Trophoblast cell (in vitro differentiated cells and primary cell): ENCODE results near the gene IGF2R.
A peak's percentile ranks its signal among the peaks of the same experiment; 100 is the strongest.

Experiments used
- DNase-seq, 2 donors: peaks; one replicate each; pipeline ENCODE4 v3.0.0-alpha.2; 2016
- H2AFZ ChIP-seq: 2 replicates; pipeline ENCODE4 v1.6.1; 2013; ENCODE audit warnings: low read length, moderate library complexity, mild to moderate bottlenecking; ENCODE audit not compliant: insufficient read depth, poor library complexity
- H2AK5ac ChIP-seq: 2 replicates; pipeline ENCODE4 v1.6.1; 2013; ENCODE audit warnings: mild to moderate bottlenecking, low read length
- H2BK120ac ChIP-seq: 2 replicates; pipeline ENCODE4 v1.6.1; 2013; ENCODE audit warnings: low read length, mild to moderate bottlenecking, moderate library complexity; ENCODE audit not compliant: insufficient read depth, poor library complexity
- H2BK12ac ChIP-seq: 2 replicates; pipeline ENCODE4 v1.6.1; 2013; ENCODE audit warnings: mild to moderate bottlenecking, low read length, moderate library complexity
- H2BK5ac ChIP-seq: 2 replicates; pipeline ENCODE4 v1.6.1; 2013; ENCODE audit warnings: low read length, low read depth, moderate library complexity, mild to moderate bottlenecking; ENCODE audit not compliant: poor library complexity
- H3K14ac ChIP-seq: 2 replicates; pipeline ENCODE4 v1.6.1; 2013; ENCODE audit warnings: mild to moderate bottlenecking, low read length
- H3K18ac ChIP-seq: 2 replicates; pipeline ENCODE4 v1.6.1; 2013; ENCODE audit warnings: mild to moderate bottlenecking, low read length
- H3K23ac ChIP-seq: 2 replicates; pipeline ENCODE4 v1.6.1; 2013; ENCODE audit warnings: low read length
- H3K27ac ChIP-seq: 2 replicates; pipeline ENCODE4 v1.5.1; 2013; ENCODE audit warnings: low read depth, mild to moderate bottlenecking, inconsistent platforms, low read length, moderate library complexity
- H3K27me3 ChIP-seq: 2 replicates; pipeline ENCODE4 v1.6.1; 2013; ENCODE audit warnings: inconsistent platforms, mild to moderate bottlenecking, low read length, moderate library complexity; ENCODE audit not compliant: insufficient read depth
- H3K36me3 ChIP-seq, 2 experiments: 1 replicate in 1 of 2; 2 replicates in 1 of 2; pipeline ENCODE4 v1.6.1; 2013; ENCODE audit warnings: low read length in 2 of 2, mild to moderate bottlenecking in 2 of 2, moderate library complexity in 1 of 2; ENCODE audit not compliant: insufficient read depth in 2 of 2, control insufficient read depth in 1 of 2
- H3K4ac ChIP-seq: 2 replicates; pipeline ENCODE4 v1.6.1; 2013; ENCODE audit warnings: low read depth, mild to moderate bottlenecking, low read length, moderate library complexity
- H3K4me1 ChIP-seq, 2 experiments: 1 replicate in 1 of 2; 2 replicates in 1 of 2; pipeline ENCODE4 v1.6.1; 2013; ENCODE audit warnings: low read length in 2 of 2, mild to moderate bottlenecking in 2 of 2, moderate library complexity in 1 of 2; ENCODE audit not compliant: insufficient read depth in 2 of 2, control insufficient read depth in 1 of 2
- H3K4me2 ChIP-seq: 2 replicates; pipeline ENCODE4 v1.6.1; 2013; ENCODE audit warnings: inconsistent platforms, mild to moderate bottlenecking, low read length, moderate library complexity
- H3K4me3 ChIP-seq: 2 replicates; pipeline ENCODE4 v1.5.1; 2013; ENCODE audit warnings: mild to moderate bottlenecking, low read depth, low read length, inconsistent platforms
- H3K79me1 ChIP-seq: one replicate; pipeline ENCODE4 v1.6.1; 2013; ENCODE audit warnings: low read length
- H3K79me2 ChIP-seq: 2 replicates; pipeline ENCODE4 v1.6.1; 2013; ENCODE audit warnings: low read length, mild to moderate bottlenecking; ENCODE audit not compliant: control insufficient read depth, insufficient read depth, poor library complexity
- H3K9ac ChIP-seq: 2 replicates; pipeline ENCODE4 v1.6.1; 2013; ENCODE audit warnings: mild to moderate bottlenecking, low read length
- H3K9me3 ChIP-seq: 2 replicates; pipeline ENCODE4 v1.6.1; 2013; ENCODE audit warnings: low read depth, mild to moderate bottlenecking, control low read depth, inconsistent platforms, low read length; ENCODE audit not compliant: insufficient read depth
- H4K12ac ChIP-seq: 2 replicates; pipeline ENCODE4 v1.6.1; 2013; ENCODE audit warnings: low read depth, mild to moderate bottlenecking, low read length, moderate library complexity
- H4K8ac ChIP-seq: 2 replicates; pipeline ENCODE4 v1.6.1; 2013; ENCODE audit warnings: low read depth, mild to moderate bottlenecking, low read length, moderate library complexity
- H4K91ac ChIP-seq: one replicate; pipeline ENCODE4 v1.6.1; 2013; ENCODE audit warnings: low read depth, mild to moderate bottlenecking, low read length, moderate library complexity
- WGBS: extraction: QIAGEN DNeasy Blood & Tissue Kit; methylation state at CpG from one replicate; pipeline ENCODE4 v1.1.7; 2013; ENCODE audit warnings: missing lambda C conversion rate; ENCODE audit not compliant: insufficient read length, insufficient coverage; ENCODE audit errors: extremely low coverage; 5-methylcytosine and 5-hydroxymethylcytosine counted together

Gene IGF2R

GRCh38 chr6:160005861-160006540 lies 37.1 kb downstream of the IGF2R start:
- Histone ChIP-seq H4K12ac (no peak overlapping the region), H3K27me3 (no peaks in the 10 kb centered on the region), H2AK5ac (no peak overlapping the region), H4K8ac (no peak overlapping the region), H3K27ac (no peak overlapping the region), H3K36me3 (peaks cover 10 to 14% of the 10 kb centered on the region in 2 experiments), H3K4ac (peak overlapping the region; percentile 73), H3K4me3 (no peak overlapping the region), H3K4me2 (no peak overlapping the region), H2BK12ac (no peak overlapping the region), H3K79me2 (peaks cover 6% of the 10 kb centered on the region), H2AFZ (no peak overlapping the region), H3K9me3 (peaks cover 7% of the 10 kb centered on the region), H3K23ac (no peak overlapping the region), H3K79me1 (no peaks in the 10 kb centered on the region), H4K91ac (no peak overlapping the region), H2BK120ac (no peak overlapping the region), H3K9ac (no peak overlapping the region), H3K14ac (no peak overlapping the region), H3K4me1 (peaks cover 0 to 2% of the 10 kb centered on the region in 2 experiments), H2BK5ac (no peak overlapping the region), H3K18ac (no peak overlapping the region)
- DNase-seq = peak in 1 of 2 donors; percentile 18
- WGBS = no CpG with 5 or more reads among the region's 57 CpGs

- no peak overlapping the region for H2AFZ ChIP-seq
- H3K18ac ChIP-seq = no peak overlapping the region
- peaks cover 7% of the 10 kb centered on the region for H3K9me3 ChIP-seq
These were observed 38.3 kb downstream of the IGF2R start for GRCh38 chr6:160007145-160007544.

GRCh38 chr6:160007611-160008010 lies 38.7 kb downstream of the IGF2R start:
- Histone ChIP-seq H2BK120ac (no peak overlapping the region), H3K23ac (no peak overlapping the region), H2AFZ (no peak overlapping the region), H2AK5ac (no peak overlapping the region), H3K79me1 (no peaks in the 10 kb centered on the region), H3K36me3 (peaks cover 16 to 22% of the 10 kb centered on the region in 2 experiments), H2BK5ac (no peak overlapping the region), H3K4me1 (peaks cover 0 to 2% of the 10 kb centered on the region in 2 experiments), H3K9me3 (peaks cover 7% of the 10 kb centered on the region), H3K4me3 (no peak overlapping the region), H3K27me3 (no peaks in the 10 kb centered on the region), H4K12ac (no peak overlapping the region), H2BK12ac (no peak overlapping the region), H4K91ac (no peak overlapping the region), H3K18ac (no peak overlapping the region), H3K27ac (no peak overlapping the region), H4K8ac (no peak overlapping the region), H3K4ac (no peak overlapping the region), H3K9ac (no peak overlapping the region), H3K14ac (no peak overlapping the region), H3K79me2 (peaks cover 6% of the 10 kb centered on the region), H3K4me2 (no peak overlapping the region)
- no peak for DNase-seq
- WGBS = no CpG with 5 or more reads among the region's 2 CpGs

More at GRCh38 chr6:160007145-160007544, 38.3 kb downstream of the IGF2R start:
- no peak overlapping the region for H3K4me2 ChIP-seq
- H3K23ac ChIP-seq = no peak overlapping the region
- peak overlapping the region; percentile 18 for H3K4ac ChIP-seq
- no peaks in the 10 kb centered on the region for H3K27me3 ChIP-seq
- H4K91ac ChIP-seq = no peak overlapping the region
- no peak for DNase-seq
- H2BK120ac ChIP-seq = no peak overlapping the region
- H3K9ac ChIP-seq = no peak overlapping the region
- H3K36me3 ChIP-seq = peaks cover 12 to 18% of the 10 kb centered on the region in 2 experiments
- no peak overlapping the region for H4K8ac ChIP-seq
- H4K12ac ChIP-seq = no peak overlapping the region
- WGBS = no CpG with 5 or more reads among the region's 1 CpG
- no peak overlapping the region for H3K27ac ChIP-seq
- no peaks in the 10 kb centered on the region for H3K79me1 ChIP-seq
- H3K14ac ChIP-seq = no peak overlapping the region
- no peak overlapping the region for H2AK5ac ChIP-seq
- no peak overlapping the region for H2BK5ac ChIP-seq
- H3K79me2 ChIP-seq = peaks cover 6% of the 10 kb centered on the region
- no peak overlapping the region for H2BK12ac ChIP-seq
- peaks cover 0 to 2% of the 10 kb centered on the region in 2 experiments for H3K4me1 ChIP-seq
- H3K4me3 ChIP-seq = no peak overlapping the region

GRCh38 chr6:160010067-160010466 lies 41.2 kb downstream of the IGF2R start:
- no peak overlapping the region for H4K8ac ChIP-seq
- peaks cover 0 to 4% of the 10 kb centered on the region in 2 experiments for H3K4me1 ChIP-seq
- peaks cover 4% of the 10 kb centered on the region for H3K79me2 ChIP-seq
- H3K23ac ChIP-seq = no peak overlapping the region
- H3K9ac ChIP-seq = no peak overlapping the region
- no peak overlapping the region for H3K4ac ChIP-seq
- DNase-seq = no peak
- peaks cover 19 to 20% of the 10 kb centered on the region in 2 experiments for H3K36me3 ChIP-seq
- H3K14ac ChIP-seq = no peak overlapping the region
- no peak overlapping the region for H2AFZ ChIP-seq
- H3K27me3 ChIP-seq = no peaks in the 10 kb centered on the region
- no peak overlapping the region for H3K27ac ChIP-seq
- H4K91ac ChIP-seq = no peak overlapping the region
- no CpG with 5 or more reads among the region's 8 CpGs for WGBS
- H2BK5ac ChIP-seq = no peak overlapping the region
- H3K9me3 ChIP-seq = peaks cover 4% of the 10 kb centered on the region
- no peaks in the 10 kb centered on the region for H3K79me1 ChIP-seq
- no peak overlapping the region for H4K12ac ChIP-seq
- no peak overlapping the region for H3K18ac ChIP-seq
- H2BK120ac ChIP-seq = no peak overlapping the region
- no peak overlapping the region for H2BK12ac ChIP-seq
- H2AK5ac ChIP-seq = no peak overlapping the region
- no peak overlapping the region for H3K4me3 ChIP-seq
- no peak overlapping the region for H3K4me2 ChIP-seq
